Hematopoietic multipotent progenitor cell treated with erythropoietin and hydrocortisone succinate and interleukin-3 and kit ligand, for 4 days (in vitro differentiated cells): ENCODE data around the gene SOX15.
A peak's percentile ranks its signal among the peaks of the same experiment; 100 is the strongest.
"Not testable (repeated sequence)": the region's sequence is repeated elsewhere in the genome, so short reads cannot be mapped to it uniquely, and the experiment has no call there.

Source experiments
- DNase-seq: peaks from one replicate; pipeline ENCODE4 v3.0.0-alpha.2; 2015

Gene SOX15

GRCh38 chr17:7589891-7590691 is at the start of gene SOX15:
Gene SOX15 (minus strand): TSS chr17:7590094. CDS start chr17:7589676, 418 bp downstream.
- DNase-seq = no peak

- DNase-seq = no peak
These were observed 46.3 kb upstream of the SOX15 start for GRCh38 chr17:7636163-7636562.

GRCh38 chr17:7634384-7634783 is 44.5 kb upstream of the SOX15 start:
- peak; percentile 70 for DNase-seq

DNA sequence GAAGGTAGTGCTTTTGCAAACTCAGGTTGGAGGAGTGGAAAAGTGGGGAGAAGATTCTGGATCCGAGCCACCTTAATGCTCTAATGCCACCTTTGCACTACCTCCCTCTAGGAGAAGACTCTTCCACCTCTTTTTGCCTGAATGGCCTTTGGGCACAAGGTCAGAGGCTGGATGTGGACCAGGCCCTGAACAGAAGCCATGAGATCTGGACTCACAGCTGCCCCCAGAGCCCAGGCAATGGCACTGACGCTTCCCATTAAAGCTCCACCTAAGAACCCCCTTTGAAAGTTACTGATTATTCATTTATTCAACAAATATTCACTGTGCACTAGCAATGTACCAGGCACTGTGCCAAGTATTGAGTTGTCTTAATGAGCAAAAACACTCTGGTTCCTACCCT is 43.2 kb upstream of the SOX15 start:
- DNase-seq = no peak

- peak; percentile 88 for DNase-seq
These were observed 42.6 kb upstream of the SOX15 start for GRCh38 chr17:7632492-7632894.

DNA sequence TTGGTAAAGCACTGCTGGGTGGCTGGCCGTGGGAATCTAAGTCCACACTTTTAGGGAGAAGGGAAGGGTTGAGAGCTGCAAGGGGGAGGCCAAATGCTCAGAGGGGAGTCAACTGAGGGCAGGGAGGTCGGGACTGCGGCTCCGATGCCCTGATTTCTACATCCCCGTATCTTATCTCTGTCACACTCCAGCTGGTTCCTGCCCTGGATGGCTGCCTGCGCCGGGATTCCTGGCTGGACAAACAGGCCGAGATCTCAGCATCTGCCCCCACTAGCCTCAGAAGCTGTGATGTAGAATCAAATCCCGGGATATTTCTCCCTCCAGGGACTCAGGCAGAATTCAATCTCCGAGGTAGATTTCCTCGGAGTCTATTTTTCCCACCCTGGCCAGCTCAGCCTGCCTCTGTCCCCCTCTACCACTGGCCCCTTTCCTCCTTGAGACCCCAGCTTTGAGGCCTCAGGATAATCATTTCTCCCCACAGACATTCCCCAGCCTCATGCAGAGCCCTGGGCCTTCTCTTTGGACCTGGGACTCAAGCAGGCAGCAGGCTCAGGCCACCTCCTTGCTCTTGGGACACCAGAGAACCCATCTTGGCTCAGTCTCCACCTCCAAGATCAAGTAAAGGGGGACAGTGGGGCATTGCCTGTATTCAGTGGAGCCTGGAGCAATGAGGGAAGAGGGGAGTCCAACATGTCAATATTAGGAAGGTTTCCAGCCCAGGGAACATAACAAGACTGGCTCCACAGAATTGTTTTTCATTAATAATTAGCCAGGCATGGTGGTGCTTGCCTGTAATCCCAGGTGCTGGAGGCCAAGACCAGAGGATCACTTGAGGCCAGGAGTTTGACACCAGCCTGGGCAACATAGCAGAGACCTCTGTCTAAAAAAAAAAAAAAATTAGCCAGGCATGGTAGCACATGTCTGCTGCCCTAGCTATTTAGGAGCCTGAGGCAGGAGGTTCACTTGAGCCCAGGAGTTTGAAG is 41.8 kb upstream of the SOX15 start:
- DNase-seq = no peak

DNA sequence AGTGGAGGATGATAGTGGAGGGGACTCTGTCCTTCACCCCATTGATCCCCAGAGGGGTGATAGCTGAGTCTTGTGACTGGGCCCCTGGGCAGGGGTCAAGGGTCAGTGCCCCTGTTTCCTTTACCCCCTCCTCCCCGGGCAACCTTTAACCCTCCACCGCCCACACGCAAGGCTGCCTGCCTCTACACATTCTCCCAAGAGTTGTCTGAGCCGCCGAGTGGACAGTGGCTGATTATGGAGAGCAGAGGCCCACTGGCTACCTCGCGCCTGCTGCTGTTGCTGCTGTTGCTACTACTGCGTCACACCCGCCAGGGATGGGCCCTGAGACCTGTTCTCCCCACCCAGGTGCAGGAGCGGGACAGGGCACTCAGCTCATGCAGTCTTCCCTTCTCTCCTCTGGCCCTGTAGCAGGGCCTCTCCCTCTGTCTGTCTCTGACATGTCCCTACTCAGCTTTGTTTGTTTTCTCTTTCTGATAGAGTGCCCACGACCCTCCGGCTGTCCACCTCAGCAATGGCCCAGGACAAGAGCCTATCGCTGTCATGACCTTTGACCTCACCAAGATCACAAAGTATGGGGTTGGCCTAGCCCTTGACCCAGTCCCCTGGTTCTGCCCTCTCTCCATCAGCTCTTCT is 40.2 kb upstream of the SOX15 start, which contains the start of gene SHBG:
Gene SHBG (plus strand): TSS at position 197 of the 633 bp plus-strand sequence. CDS start 38 bp downstream, at position 235.
- no peak for DNase-seq

DNA sequence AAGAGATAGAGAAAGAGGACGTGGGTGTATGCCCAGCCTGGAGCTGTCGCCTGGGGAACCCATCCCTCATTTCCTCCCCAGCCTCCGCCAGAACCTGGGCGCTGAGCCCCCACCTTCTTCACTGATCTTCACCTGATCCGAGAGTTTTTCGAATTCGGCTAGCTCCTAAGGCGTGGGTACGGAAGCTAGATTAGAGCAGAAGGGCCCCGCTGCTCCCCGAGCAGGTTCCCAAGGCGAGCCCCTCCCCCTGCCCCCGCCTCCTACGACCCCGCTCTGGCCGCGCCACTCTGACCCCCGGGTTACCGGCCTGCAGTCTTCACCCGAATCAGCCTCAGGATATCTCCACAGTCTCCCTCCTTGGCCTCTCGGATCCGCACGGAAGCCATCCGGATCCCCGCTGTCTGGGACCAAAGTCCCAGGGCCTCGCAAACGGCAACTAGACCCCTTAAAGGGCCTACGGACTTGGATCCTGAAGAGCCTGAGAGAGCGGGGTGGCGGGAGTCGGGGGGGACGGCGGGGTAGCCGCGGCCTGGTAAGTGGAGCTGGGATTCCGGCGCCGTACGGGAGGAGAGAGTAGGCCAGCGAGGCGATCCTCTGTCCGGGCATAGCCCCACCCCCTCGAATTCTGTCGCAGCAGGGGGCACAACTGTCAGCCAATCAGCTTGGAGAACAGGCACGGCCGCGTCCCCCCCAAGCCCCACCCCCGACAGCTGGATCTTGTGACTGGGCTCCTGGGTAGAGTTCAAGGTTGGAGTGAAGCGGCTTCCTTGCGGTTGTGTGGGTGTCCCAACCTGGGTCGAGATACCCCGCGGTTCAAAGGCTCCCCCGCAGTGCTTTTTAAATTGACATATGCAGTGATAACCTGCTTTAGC is 37.6 kb upstream of the SOX15 start, which contains the start of gene SAT2:
Gene SAT2 (minus strand): TSS at position 572 of the 872 bp plus-strand sequence. CDS start 186 bp downstream, at position 386.
- DNase-seq = peak; percentile 97

GRCh38 chr17:7626956-7627249 is 37.0 kb upstream of the SOX15 start:
- DNase-seq = no peak

DNA sequence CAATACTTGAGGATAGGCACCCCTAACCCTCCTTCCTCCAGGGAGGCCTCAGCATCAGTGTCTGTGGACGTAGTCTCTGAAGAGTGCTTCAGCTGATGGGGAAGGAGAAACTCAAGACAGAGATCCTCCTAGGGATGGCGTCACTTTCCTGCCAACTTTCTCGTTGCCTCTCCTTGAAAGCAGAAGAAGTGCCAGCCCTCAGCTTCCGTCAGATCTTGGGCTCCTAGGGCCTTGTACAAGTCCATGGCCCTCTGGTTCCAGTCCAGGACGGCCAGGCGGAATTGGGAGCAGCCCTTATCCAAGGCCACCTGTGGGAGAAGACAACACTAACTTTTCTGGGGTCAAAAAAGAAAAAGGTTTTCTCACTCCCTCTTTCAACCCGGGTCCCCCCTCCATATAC is 36.4 kb upstream of the SOX15 start:
- no peak for DNase-seq

- not testable (repeated sequence) for DNase-seq
These were observed 35.9 kb upstream of the SOX15 start for GRCh38 chr17:7625749-7626148.

- no peak for DNase-seq
These were observed 33.8 kb upstream of the SOX15 start for GRCh38 chr17:7623661-7624060.

GRCh38 chr17:7620835-7621234 is 30.9 kb upstream of the SOX15 start:
- DNase-seq = no peak

DNA sequence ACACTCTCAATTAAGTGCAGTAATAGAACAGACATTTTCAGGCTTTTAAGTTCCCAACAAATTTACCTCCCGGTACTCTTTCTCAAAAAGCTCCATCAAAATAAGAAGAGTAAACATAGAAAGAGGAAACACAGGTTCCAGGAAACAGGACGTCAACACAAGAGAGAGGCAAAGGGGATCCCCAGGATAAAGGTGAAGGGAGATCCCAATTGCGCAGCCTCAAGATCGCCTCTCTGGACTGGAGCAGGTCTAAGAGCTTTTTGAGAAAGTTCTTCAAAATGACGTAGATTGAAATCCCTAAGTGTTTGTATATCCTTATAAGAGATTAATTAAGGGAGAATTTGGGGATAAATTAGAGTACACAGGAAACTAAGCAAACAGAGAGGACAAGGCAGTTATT is 28.7 kb upstream of the SOX15 start:
- no peak for DNase-seq

GRCh38 chr17:7615265-7615747 is 25.4 kb upstream of the SOX15 start:
- DNase-seq = no peak

DNA sequence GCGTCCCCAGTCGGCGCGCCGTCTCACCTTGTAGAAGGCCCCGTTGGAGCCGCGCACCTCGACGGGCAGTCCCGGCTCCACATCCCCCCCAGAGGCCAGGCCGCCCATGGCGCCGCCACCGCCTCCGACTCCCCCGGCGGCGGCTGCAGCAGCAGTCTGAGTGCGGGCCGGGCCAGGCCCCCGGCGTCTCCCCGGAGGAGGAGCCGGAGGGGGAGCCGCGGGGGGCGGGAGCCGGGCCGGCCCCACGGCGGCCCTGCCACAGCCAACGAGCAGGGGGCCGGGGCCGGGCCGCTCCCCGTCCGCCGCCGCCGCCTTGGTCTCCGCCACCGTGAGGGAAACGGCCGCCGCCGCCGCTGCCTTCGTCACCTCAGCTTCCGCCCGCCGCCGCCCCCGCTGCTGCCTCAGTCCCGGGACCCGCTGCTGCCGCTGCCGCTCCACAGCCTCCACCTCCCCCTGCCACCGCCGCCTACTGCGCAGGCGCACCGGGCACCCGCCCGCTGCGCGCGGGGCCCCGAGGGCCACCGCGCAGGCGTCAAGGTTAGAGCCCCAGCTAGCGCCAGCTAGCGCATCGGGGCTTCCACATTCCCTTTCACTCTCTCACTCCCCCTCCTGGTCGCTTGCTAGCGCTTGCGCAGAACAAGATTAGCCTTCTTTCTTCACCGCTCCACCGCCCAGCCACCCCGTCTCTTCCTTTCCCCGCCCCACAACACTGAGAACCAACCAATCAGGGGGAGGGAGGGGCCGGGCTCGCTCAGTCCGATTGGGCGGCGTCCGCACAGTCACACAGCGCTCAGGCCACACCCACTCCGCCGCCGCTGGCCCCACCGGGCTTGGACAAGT is 24.8 kb upstream of the SOX15 start, which contains the start of gene FXR2:
Gene FXR2 (minus strand): TSS at position 473 of the 840 bp plus-strand sequence. CDS start 365 bp downstream, at position 108.
- DNase-seq = peak; percentile 100

GRCh38 chr17:7613769-7614424 is 24.0 kb upstream of the SOX15 start:
- DNase-seq = peak; percentile 23

GRCh38 chr17:7612294-7612640 is 22.4 kb upstream of the SOX15 start:
- DNase-seq = no peak

DNA sequence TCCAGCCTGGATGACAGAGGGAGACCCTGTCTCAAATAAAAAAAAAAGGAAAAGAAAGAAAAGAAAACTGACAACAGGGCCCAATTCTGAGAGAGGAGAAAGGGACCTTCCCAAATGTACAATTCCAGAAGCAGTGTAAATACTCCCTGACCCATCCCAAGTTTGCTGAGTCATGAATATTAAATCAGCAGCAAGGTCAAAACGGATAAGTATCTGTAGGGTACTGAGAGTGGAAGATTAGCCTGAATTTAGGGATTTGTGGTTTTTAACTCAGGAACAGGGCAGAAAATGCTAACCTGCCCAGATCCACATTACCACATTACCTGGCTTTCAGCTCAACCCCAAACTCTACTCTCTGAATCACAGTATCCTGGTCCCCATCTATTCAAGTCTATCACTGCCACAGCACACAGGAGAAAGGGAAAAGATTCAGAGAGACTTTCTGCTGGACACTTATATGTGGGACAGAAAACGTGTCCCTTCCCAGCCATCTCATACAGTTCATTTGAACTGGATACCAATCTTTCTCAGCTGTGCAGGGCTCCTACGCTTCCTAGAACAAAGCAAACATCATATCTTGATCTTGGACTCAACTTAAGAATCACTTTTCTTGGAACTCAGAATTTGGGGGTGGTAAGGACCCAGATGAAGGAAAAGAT is 21.9 kb upstream of the SOX15 start:
- DNase-seq = no peak

GRCh38 chr17:7610641-7611040 is 20.7 kb upstream of the SOX15 start:
- DNase-seq = no peak
